CD14-positive monocyte (primary cell): Measurements from ENCODE around the gene ODC1. TPM values are rescaled to one million over a fixed set of nuclear protein-coding genes. Genes with fewer than 3 reads are reported as not detected.

Source experiments
- DNase-seq, 3 donors: peaks; one replicate each; pipeline ENCODE4 v3.0.0-alpha.2; 2011 to 2022
- H2AFZ ChIP-seq: 2 replicates; pipeline ENCODE4 v1.6.0; 2012; ENCODE audit warnings: mild to moderate bottlenecking, low read depth, low read length, inconsistent platforms; ENCODE audit not compliant: insufficient read depth, poor library complexity, severe bottlenecking
- H3K27ac ChIP-seq, 2 donors: 1 replicate in 1 of 2; 2 replicates in 1 of 2; pipeline ENCODE4 v1.5.1; 2012 to 2013; ENCODE audit warnings: low read length in 2 of 2, control low read depth in 1 of 2, inconsistent platforms in 1 of 2, low read depth in 1 of 2, mild to moderate bottlenecking in 1 of 2
- H3K27me3 ChIP-seq, 2 donors: one replicate each; pipeline versions ENCODE4 v1.6.0 to v1.6.1; 2011 to 2013; ENCODE audit warnings: low read length in 2 of 2; ENCODE audit not compliant: control insufficient read depth in 2 of 2, insufficient read depth in 2 of 2
- H3K36me3 ChIP-seq, 2 donors: replicated peaks in 1 of 2; 1 replicate in 1 of 2; 2 replicates in 1 of 2; pipeline versions ENCODE4 v1.5.1 to v1.6.1; 2012 to 2013; ENCODE audit warnings: low read length in 2 of 2, control low read depth in 1 of 2, inconsistent platforms in 1 of 2, mild to moderate bottlenecking in 1 of 2; ENCODE audit not compliant: insufficient read depth in 2 of 2, control insufficient read depth in 1 of 2
- H3K4me1 ChIP-seq, 2 donors: 1 replicate in 1 of 2; 2 replicates in 1 of 2; pipeline versions ENCODE4 v1.5.1 to v1.6.1; 2012 to 2013; ENCODE audit warnings: low read length in 2 of 2, control low read depth in 1 of 2, inconsistent platforms in 1 of 2, mild to moderate bottlenecking in 1 of 2, moderate library complexity in 1 of 2; ENCODE audit not compliant: insufficient read depth in 2 of 2, control insufficient read depth in 1 of 2
- H3K4me2 ChIP-seq: replicated peaks from 2 replicates; pipeline ENCODE3; 2012; ENCODE audit warnings: low read length, moderate library complexity, mild to moderate bottlenecking; ENCODE audit not compliant: poor library complexity, severe bottlenecking; ENCODE audit errors: extremely low read depth
- H3K4me3 ChIP-seq, 3 experiments: fragments of 200-600 bp in 1 of 3; sonication (generic) in 1 of 3; replicated peaks in 1 of 3; 1 replicate in 2 of 3; 2 replicates in 1 of 3; pipeline ENCODE4 v1.5.1; 2011 to 2013; ENCODE audit warnings: low read length in 3 of 3, mild to moderate bottlenecking in 3 of 3, control low read depth in 2 of 3, low read depth in 2 of 3, inconsistent platforms in 1 of 3, moderate library complexity in 1 of 3
- H3K79me2 ChIP-seq: 2 replicates; pipeline ENCODE4 v1.6.0; 2012; ENCODE audit warnings: mild to moderate bottlenecking, control low read depth, inconsistent platforms, low read length, moderate library complexity; ENCODE audit not compliant: insufficient read depth
- H3K9ac ChIP-seq: 2 replicates; pipeline ENCODE4 v1.6.0; 2017; ENCODE audit warnings: low read length, mild to moderate bottlenecking; ENCODE audit not compliant: insufficient read depth, poor library complexity, severe bottlenecking
- H3K9me3 ChIP-seq, 2 donors: replicated peaks in 1 of 2; 1 replicate in 1 of 2; 2 replicates in 1 of 2; pipeline versions ENCODE4 v1.5.1 to v1.6.1; 2012 to 2013; ENCODE audit warnings: low read length in 2 of 2, control low read depth in 1 of 2; ENCODE audit not compliant: control insufficient read depth in 1 of 2, insufficient read depth in 1 of 2
- H4K20me1 ChIP-seq: 2 replicates; pipeline ENCODE4 v1.6.0; 2012; ENCODE audit warnings: mild to moderate bottlenecking, low read length, control low read depth, moderate library complexity; ENCODE audit not compliant: insufficient read depth
- H3K27ac Mint-ChIP-seq, 7 donors: one replicate each; pipeline ENCODE4 v1.8.0; 2020; ENCODE audit warnings: mild to moderate bottlenecking in 7 of 7, mixed read lengths in 7 of 7, moderate library complexity in 6 of 7, inconsistent platforms in 2 of 7
- H3K27me3 Mint-ChIP-seq, 3 donors: one replicate each; pipeline ENCODE4 v1.8.0; 2021 to 2022; ENCODE audit warnings: low read depth in 3 of 3, mild to moderate bottlenecking in 3 of 3, mixed read lengths in 3 of 3, moderate library complexity in 3 of 3, inconsistent platforms in 1 of 3
- H3K36me3 Mint-ChIP-seq, 2 donors: one replicate each; pipeline ENCODE4 v1.8.0; 2020; ENCODE audit warnings: mixed read lengths in 2 of 2, inconsistent platforms in 1 of 2, mild to moderate bottlenecking in 1 of 2
- H3K4me1 Mint-ChIP-seq: one replicate; pipeline ENCODE4 v1.8.0; 2020; ENCODE audit warnings: mild to moderate bottlenecking, mixed read lengths
- H3K4me3 Mint-ChIP-seq, 2 donors: one replicate each; pipeline ENCODE4 v1.8.0; 2020; ENCODE audit warnings: mild to moderate bottlenecking in 2 of 2, mixed read lengths in 2 of 2, moderate library complexity in 1 of 2
- H3K9me3 Mint-ChIP-seq, 7 donors: one replicate each; pipeline ENCODE4 v1.8.0; 2020 to 2022; ENCODE audit warnings: mixed read lengths in 7 of 7, mild to moderate bottlenecking in 6 of 7, moderate library complexity in 6 of 7, inconsistent platforms in 2 of 7
- WGBS: methylation state at CpG from one replicate; pipeline ENCODE4 v1.1.5; 2013; ENCODE audit warnings: missing lambda C conversion rate; ENCODE audit not compliant: insufficient coverage; 5-methylcytosine and 5-hydroxymethylcytosine counted together
- intact Hi-C, 2 donors: fragments of 100-400 bp; cut with micrococcal nuclease; formaldehyde crosslinking; loops; one replicate each; pipeline versions ENCODE4 v1.15.0 to v1.15.1; 2023
- polyA plus RNA-seq, 3 donors: library from polyadenylated mRNA; depleted of rRNA in 1 of 3; unstranded in 2 of 3; stranded (reverse) in 1 of 3; fragments of 300-500 nt in 2 of 3; fragments of >200 nt in 1 of 3; fragmentation: Illumina TruSeq in 2 of 3; gene quantifications; 1 replicate in 2 of 3; 2 replicates in 1 of 3; pipeline ENCODE4 v1.2.3, GENCODE V29; 2012 to 2021
- TF ChIP-seq, protein P1 (sequence below): fragments of 200-600 bp; IDR thresholded peaks from one replicate; pipeline ENCODE4 v1.8.0; 2022; ENCODE audit warnings: antibody characterized with exemption, mild to moderate bottlenecking

The ODC1 gene
- polyA plus RNA-seq, 3 donors, result 22.7 to 27.3 (median 23.6) TPM

DNA sequence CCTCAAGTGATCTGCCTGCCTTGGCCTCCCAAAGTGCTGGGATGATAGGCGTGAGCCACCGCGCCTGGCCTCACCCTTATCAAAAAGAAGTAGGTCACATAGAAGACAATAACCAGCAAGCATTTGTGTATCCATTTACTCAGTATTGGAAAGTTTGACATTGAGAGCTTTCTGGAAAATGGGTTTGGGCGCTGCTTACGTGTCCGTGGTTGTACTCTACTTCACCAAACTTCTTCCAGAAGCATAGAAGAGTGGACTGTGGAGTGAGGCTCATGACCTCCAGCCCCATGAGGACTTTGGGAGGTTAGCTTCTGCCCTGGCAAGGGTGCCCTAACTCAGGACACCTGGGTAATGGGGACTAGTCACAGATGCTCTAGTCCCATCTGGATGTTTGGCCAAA lies 3.7 kb upstream of the ODC1 start:
- Histone ChIP-seq H3K27ac (no peak overlapping the region), H2AFZ (no peak overlapping the region), H3K4me1 (peaks cover 15 to 28% of the 10 kb centered on the region in 2 donors), H4K20me1 (peaks cover 8% of the 10 kb centered on the region), H3K9me3 (no peaks in the 10 kb centered on the region), H3K4me2 (no peak overlapping the region), H3K4me3 (no peak overlapping the region), H3K27me3 (no peaks in the 10 kb centered on the region), H3K9ac (no peak overlapping the region), H3K79me2 (peaks cover 6% of the 10 kb centered on the region), H3K36me3 (no peaks in the 10 kb centered on the region)
- WGBS, result no CpG with 5 or more reads among the region's 6 CpGs
- Mint-ChIP-seq H3K4me3 (no peak overlapping the region), H3K4me1 (peaks cover 21% of the 10 kb centered on the region), H3K9me3 (no peaks in the 10 kb centered on the region), H3K27ac (no peak overlapping the region), H3K36me3 (no peaks in the 10 kb centered on the region), H3K27me3 (peaks cover 0 to 4% (median 2%) of the 10 kb centered on the region in 3 donors)
- TF ChIP-seq, protein P1, sequence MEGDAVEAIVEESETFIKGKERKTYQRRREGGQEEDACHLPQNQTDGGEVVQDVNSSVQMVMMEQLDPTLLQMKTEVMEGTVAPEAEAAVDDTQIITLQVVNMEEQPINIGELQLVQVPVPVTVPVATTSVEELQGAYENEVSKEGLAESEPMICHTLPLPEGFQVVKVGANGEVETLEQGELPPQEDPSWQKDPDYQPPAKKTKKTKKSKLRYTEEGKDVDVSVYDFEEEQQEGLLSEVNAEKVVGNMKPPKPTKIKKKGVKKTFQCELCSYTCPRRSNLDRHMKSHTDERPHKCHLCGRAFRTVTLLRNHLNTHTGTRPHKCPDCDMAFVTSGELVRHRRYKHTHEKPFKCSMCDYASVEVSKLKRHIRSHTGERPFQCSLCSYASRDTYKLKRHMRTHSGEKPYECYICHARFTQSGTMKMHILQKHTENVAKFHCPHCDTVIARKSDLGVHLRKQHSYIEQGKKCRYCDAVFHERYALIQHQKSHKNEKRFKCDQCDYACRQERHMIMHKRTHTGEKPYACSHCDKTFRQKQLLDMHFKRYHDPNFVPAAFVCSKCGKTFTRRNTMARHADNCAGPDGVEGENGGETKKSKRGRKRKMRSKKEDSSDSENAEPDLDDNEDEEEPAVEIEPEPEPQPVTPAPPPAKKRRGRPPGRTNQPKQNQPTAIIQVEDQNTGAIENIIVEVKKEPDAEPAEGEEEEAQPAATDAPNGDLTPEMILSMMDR, result no peak
- intact Hi-C loops, result no loop called here
- no peak for DNase-seq

DNA sequence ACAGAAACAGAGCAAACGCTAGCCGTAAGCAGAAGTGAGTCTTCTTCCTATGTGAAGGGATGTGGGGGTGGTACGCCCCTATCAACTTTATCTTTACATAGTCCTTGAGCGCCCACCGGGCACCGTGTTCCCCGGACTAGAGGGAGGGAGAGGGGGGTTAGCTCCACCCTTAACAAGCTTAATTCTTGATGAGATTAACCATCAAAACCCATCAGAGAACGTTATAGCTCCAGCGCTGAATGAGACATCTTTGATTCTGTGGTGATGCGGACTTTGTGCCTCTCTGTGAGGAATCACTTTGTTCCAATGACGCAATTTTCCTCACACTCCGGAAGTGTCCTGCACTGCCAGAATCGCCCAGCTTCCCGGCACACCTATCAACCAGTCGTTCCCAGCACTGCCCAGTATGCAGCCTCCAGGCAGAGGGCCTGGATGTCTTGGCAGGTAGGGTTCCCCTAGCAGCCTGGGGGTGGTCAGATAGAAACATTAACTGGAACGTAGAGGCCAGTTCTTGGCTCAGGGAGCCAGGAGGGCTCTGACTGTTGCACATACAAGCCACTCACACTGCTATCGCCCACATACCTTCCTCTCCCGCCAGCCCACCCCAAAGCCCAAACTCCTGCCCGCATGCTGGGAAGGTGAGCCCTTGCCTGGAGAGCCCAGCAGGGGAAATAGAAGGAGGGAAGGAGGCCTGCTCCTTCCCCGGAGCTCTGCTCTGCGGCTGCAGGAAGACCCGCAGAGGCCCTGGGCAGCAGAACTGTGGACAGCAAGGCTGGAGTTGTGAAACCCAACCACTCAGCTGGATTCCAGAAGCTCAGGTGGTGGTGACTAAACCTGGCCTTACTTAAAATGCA lies 1.9 kb upstream of the ODC1 start:
- Mint-ChIP-seq H3K27ac (no peak overlapping the region), H3K9me3 (no peaks in the 10 kb centered on the region), H3K27me3 (peaks cover 0 to 2% (median 0%) of the 10 kb centered on the region in 3 donors), H3K36me3 (peaks cover 0 to under 1% of the 10 kb centered on the region in 2 donors), H3K4me1 (peaks cover 33% of the 10 kb centered on the region), H3K4me3 (peak overlapping the region in 1 of 2 donors; percentile 37)
- Histone ChIP-seq H2AFZ (no peak overlapping the region), H3K36me3 (no peaks in the 10 kb centered on the region), H3K27ac (no peak overlapping the region), H3K27me3 (no peaks in the 10 kb centered on the region), H3K9ac (no peak overlapping the region), H3K4me1 (peaks cover 31 to 45% of the 10 kb centered on the region in 2 donors), H3K9me3 (no peaks in the 10 kb centered on the region), H3K4me3 (no peak overlapping the region), H4K20me1 (peaks cover 18% of the 10 kb centered on the region), H3K4me2 (no peak overlapping the region), H3K79me2 (peaks cover 16% of the 10 kb centered on the region)
- DNase-seq, result no peak
- TF ChIP-seq, protein P1, result no peak
- intact Hi-C loops, result loop anchor here (5.0 to 10.0 kb wide), 2 partner anchors 328 to 495 kb away; partner anchors contain the start of genes GRHL1 (in 2 of the 2) and RRM2 (in 1 of the 2)
- 88% methylated on average over 8 of the region's 22 CpGs for WGBS
